T-cell (primary cell): Measurements from ENCODE around the gene PPP3CB. TPM values are rescaled to one million over a fixed set of nuclear protein-coding genes. Genes with fewer than 3 reads are reported as not detected.
"Not testable (repeated sequence)": the region's sequence is repeated elsewhere in the genome, so short reads cannot be mapped to it uniquely, and the experiment has no call there.

ENCODE experiments used
- ATAC-seq, 4 experiments: fragments of 200-7000 bp in 3 of 4; fragments of 150-1000 bp in 1 of 4; cut with Tn5 transposase; replicated peaks in 1 of 4; 1 replicate in 3 of 4; 2 replicates in 1 of 4; pipeline ENCODE4 v1.10.0; 2021; ENCODE audit warnings: moderate library complexity in 3 of 4, mild to moderate bottlenecking in 2 of 4, moderate number of reproducible peaks in 1 of 4
- CTCF ChIA-PET, 2 donors: fragments of 300-600 bp; sonication (Branson Sonifier 250); formaldehyde crosslinking; loops; one replicate each; lab custom pipeline; 2022; ENCODE audit warnings: antibody characterized with exemption in 2 of 2; lab: Charles Lee
- POLR2A ChIA-PET, 2 donors: fragments of 300-600 bp; sonication (Branson Sonifier 250); formaldehyde crosslinking; loops; one replicate each; lab custom pipeline; 2022; ENCODE audit warnings: antibody characterized with exemption in 2 of 2; lab: Charles Lee
- DNase-seq, 35 experiments: peaks; one replicate each; pipeline versions ENCODE4 v3.0.0 to v3.0.0-alpha.2; 2013 to 2023
- H3K27ac ChIP-seq: one replicate; pipeline ENCODE4 v1.5.1; 2013; ENCODE audit warnings: low read length
- H3K27me3 ChIP-seq, 2 experiments: replicated peaks in 1 of 2; 1 replicate in 1 of 2; 2 replicates in 1 of 2; pipeline versions ENCODE4 v1.6.1 to v1.7.0; 2013; ENCODE audit warnings: low read length in 1 of 2, mixed read lengths in 1 of 2; ENCODE audit not compliant: control insufficient read depth in 2 of 2, insufficient read depth in 2 of 2; ENCODE audit errors: extremely low read depth in 1 of 2
- H3K36me3 ChIP-seq, 2 donors: 1 replicate in 1 of 2; 2 replicates in 1 of 2; pipeline versions ENCODE4 v1.6.1 to v1.7.0; 2013; ENCODE audit warnings: low read length in 1 of 2; ENCODE audit not compliant: control insufficient read depth in 2 of 2, insufficient read depth in 1 of 2; ENCODE audit errors: extremely low read depth in 1 of 2
- H3K4me1 ChIP-seq, 2 experiments: 1 replicate in 1 of 2; 2 replicates in 1 of 2; pipeline versions ENCODE4 v1.6.1 to v1.7.0; 2013; ENCODE audit warnings: low read length in 2 of 2, mixed read lengths in 1 of 2; ENCODE audit not compliant: insufficient read depth in 2 of 2, control insufficient read depth in 1 of 2; ENCODE audit errors: extremely low read depth in 1 of 2
- H3K4me3 ChIP-seq, 2 donors: 1 replicate in 1 of 2; 2 replicates in 1 of 2; pipeline versions ENCODE4 v1.5.1 to v1.7.0; 2013; ENCODE audit warnings: mild to moderate bottlenecking in 2 of 2, low read length in 1 of 2, moderate library complexity in 1 of 2; ENCODE audit not compliant: control insufficient read depth in 1 of 2; ENCODE audit errors: extremely low read depth in 1 of 2
- H3K9me3 ChIP-seq: 2 replicates; pipeline ENCODE4 v1.7.0; 2013
- H3K27ac Mint-ChIP-seq, 2 donors: one replicate each; pipeline ENCODE4 v1.8.0; 2020 to 2021; ENCODE audit warnings: mild to moderate bottlenecking in 2 of 2, mixed read lengths in 2 of 2
- H3K27me3 Mint-ChIP-seq, 2 donors: one replicate each; pipeline ENCODE4 v1.8.0; 2021 to 2022; ENCODE audit warnings: mixed read lengths in 2 of 2
- H3K36me3 Mint-ChIP-seq: one replicate; pipeline ENCODE4 v1.8.0; 2021; ENCODE audit warnings: mixed read lengths
- H3K4me1 Mint-ChIP-seq, 3 donors: one replicate each; pipeline ENCODE4 v1.8.0; 2020 to 2022; ENCODE audit warnings: mixed read lengths in 3 of 3, mild to moderate bottlenecking in 1 of 3
- H3K4me3 Mint-ChIP-seq, 3 donors: one replicate each; pipeline ENCODE4 v1.8.0; 2020 to 2022; ENCODE audit warnings: mild to moderate bottlenecking in 3 of 3, mixed read lengths in 3 of 3, moderate library complexity in 3 of 3
- H3K9me3 Mint-ChIP-seq, 3 donors: one replicate each; pipeline ENCODE4 v1.8.0; 2020 to 2022; ENCODE audit warnings: mixed read lengths in 3 of 3
- WGBS: methylation state at CpG from one replicate; pipeline ENCODE4 v1.1.5; 2013; ENCODE audit warnings: missing lambda C conversion rate; ENCODE audit not compliant: insufficient coverage; 5-methylcytosine and 5-hydroxymethylcytosine counted together
- total RNA-seq, 35 experiments: library from RNA in 6 of 35; stranded (reverse) in 6 of 35; fragments of 120-200 nt in 1 of 35; gene quantifications; one replicate each; pipeline versions ENCODE4 v1.2.1 to v1.2.4 and lab custom pipeline; 2013 to 2026

Gene PPP3CB
- total RNA-seq, 5 donors from 2014 or later (not counting 1 experiment from before 2014, with no cell fraction given), result 35.5 to 39.5 (median 37.0) TPM

- no peak for ATAC-seq
- H3K36me3 Mint-ChIP-seq, result peaks cover 17% of the 10 kb centered on the region
- Histone ChIP-seq H3K27me3 (no peaks in the 10 kb centered on the region), H3K4me1 (peaks cover 0 to 3% of the 10 kb centered on the region in 2 experiments), H3K9me3 (no peaks in the 10 kb centered on the region), H3K36me3 (peaks cover 4 to 29% of the 10 kb centered on the region in 2 donors), H3K27ac (no peak overlapping the region), H3K4me3 (no peak overlapping the region)
- ChIA-PET CTCF (no interaction called here), POLR2A (interaction anchor here in 1 of 2 donors (0.6 kb wide), 2 partner anchors 16 to 68 kb away, joined by 4 to 6 read pairs; no protein-coding TSS in a partner anchor)
- no peak overlapping the region for H3K27ac Mint-ChIP-seq
- H3K9me3 Mint-ChIP-seq, result no peaks in the 10 kb centered on the region
- no peak overlapping the region for H3K4me3 Mint-ChIP-seq
- DNase-seq, result no peak
- 98% methylated on average over 4 of the region's 6 CpGs for WGBS
- peaks cover 18 to 37% (median 35%) of the 10 kb centered on the region in 3 donors for H3K4me1 Mint-ChIP-seq
- H3K27me3 Mint-ChIP-seq, result no peaks in the 10 kb centered on the region
These were observed 94.2 kb downstream of the PPP3CB start for GRCh38 chr10:73401636-73402035.

GRCh38 chr10:73399063-73399462 is 96.8 kb downstream of the PPP3CB start:
- H3K27ac ChIP-seq, result no peak overlapping the region
- H3K4me1 Mint-ChIP-seq, result peaks cover 10 to 23% (median 17%) of the 10 kb centered on the region in 3 donors
- no peaks in the 10 kb centered on the region for H3K27me3 ChIP-seq
- POLR2A ChIA-PET, result interaction anchor here in 1 of 2 donors (1.1 kb wide), 1 partner anchor 14 kb away, joined by 3 read pairs; no protein-coding TSS in a partner anchor
- no peak overlapping the region for H3K27ac Mint-ChIP-seq
- no CpG with 5 or more reads among the region's 4 CpGs for WGBS
- peaks cover 35% of the 10 kb centered on the region for H3K36me3 Mint-ChIP-seq
- CTCF ChIA-PET, result no interaction called here
- ATAC-seq, result no peak
- H3K4me1 ChIP-seq, result no peaks in the 10 kb centered on the region
- no peaks in the 10 kb centered on the region for H3K27me3 Mint-ChIP-seq
- H3K9me3 ChIP-seq, result no peaks in the 10 kb centered on the region
- no peak overlapping the region for H3K4me3 Mint-ChIP-seq
- DNase-seq, result no peak
- peaks cover 7 to 46% of the 10 kb centered on the region in 2 donors for H3K36me3 ChIP-seq
- no peak overlapping the region for H3K4me3 ChIP-seq
- no peaks in the 10 kb centered on the region for H3K9me3 Mint-ChIP-seq

GRCh38 chr10:73398024-73398423 is 97.8 kb downstream of the PPP3CB start:
- Mint-ChIP-seq H3K36me3 (peaks cover 43% of the 10 kb centered on the region), H3K9me3 (no peaks in the 10 kb centered on the region), H3K27ac (no peak overlapping the region), H3K27me3 (no peaks in the 10 kb centered on the region), H3K4me3 (no peak overlapping the region), H3K4me1 (peaks cover 3 to 18% (median 13%) of the 10 kb centered on the region in 3 donors)
- Histone ChIP-seq H3K27me3 (no peaks in the 10 kb centered on the region), H3K36me3 (peaks cover 7 to 46% of the 10 kb centered on the region in 2 donors), H3K4me1 (no peaks in the 10 kb centered on the region), H3K27ac (no peak overlapping the region), H3K9me3 (no peaks in the 10 kb centered on the region), H3K4me3 (no peak overlapping the region)
- CTCF ChIA-PET, result no interaction called here
- POLR2A ChIA-PET, result no interaction called here
- no peak for ATAC-seq
- DNase-seq, result no peak
- no CpG with 5 or more reads among the region's 6 CpGs for whole genome bisulfite sequencing

- H3K27me3 Mint-ChIP-seq, CTCF ChIA-PET, H3K27ac ChIP-seq, POLR2A ChIA-PET, H3K9me3 ChIP-seq, DNase-seq, H3K9me3 Mint-ChIP-seq, H3K4me3 Mint-ChIP-seq, H3K27ac Mint-ChIP-seq, H3K4me1 ChIP-seq, H3K4me3 ChIP-seq, ATAC-seq, H3K27me3 ChIP-seq: not testable (repeated sequence)
- H3K4me1 Mint-ChIP-seq, result peaks cover 5 to 13% (median 11%) of the 10 kb centered on the region in 3 donors
- H3K36me3 ChIP-seq, result peaks cover 3 to 55% of the 10 kb centered on the region in 2 donors
- 100% methylated on average over 2 of the region's 4 CpGs for WGBS
- peaks cover 62% of the 10 kb centered on the region for H3K36me3 Mint-ChIP-seq
These were observed 101.5 kb downstream of the PPP3CB start for GRCh38 chr10:73394325-73394724.

GRCh38 chr10:73388228-73388627 is 107.6 kb downstream of the PPP3CB start:
- no peak overlapping the region for H3K4me3 Mint-ChIP-seq
- Histone ChIP-seq H3K4me1 (no peaks in the 10 kb centered on the region), H3K4me3 (no peak overlapping the region), H3K9me3 (no peaks in the 10 kb centered on the region), H3K27me3 (no peaks in the 10 kb centered on the region), H3K36me3 (peaks cover 2 to 60% of the 10 kb centered on the region in 2 donors), H3K27ac (no peak overlapping the region)
- DNase-seq (no peak), ATAC-seq (no peak)
- ChIA-PET CTCF (no interaction called here), POLR2A (interaction anchor here in 1 of 2 donors (0.6 kb wide), 1 partner anchor 28 kb away, joined by 8 read pairs; no protein-coding TSS in a partner anchor)
- H3K36me3 Mint-ChIP-seq, result peaks cover 58% of the 10 kb centered on the region
- H3K9me3 Mint-ChIP-seq, result no peaks in the 10 kb centered on the region
- WGBS, result 100% methylated on average over 3 of the region's 4 CpGs
- H3K4me1 Mint-ChIP-seq, result peaks cover 3 to 11% (median 6%) of the 10 kb centered on the region in 3 donors
- H3K27ac Mint-ChIP-seq, result no peak overlapping the region
- no peaks in the 10 kb centered on the region for H3K27me3 Mint-ChIP-seq

- no peak overlapping the region for H3K4me3 ChIP-seq
- ATAC-seq (no peak), DNase-seq (no peak)
- no peaks in the 10 kb centered on the region for H3K9me3 ChIP-seq
- CTCF ChIA-PET, result no interaction called here
- Mint-ChIP-seq H3K27me3 (no peaks in the 10 kb centered on the region), H3K4me1 (peaks cover 0 to 5% (median 0%) of the 10 kb centered on the region in 3 donors), H3K4me3 (no peak overlapping the region), H3K9me3 (no peaks in the 10 kb centered on the region), H3K36me3 (peaks cover 61% of the 10 kb centered on the region), H3K27ac (peak overlapping the region in 1 of 2 donors; percentile 16)
- no peak overlapping the region for H3K27ac ChIP-seq
- no peaks in the 10 kb centered on the region for H3K27me3 ChIP-seq
- no peaks in the 10 kb centered on the region for H3K4me1 ChIP-seq
- peaks cover 2 to 72% of the 10 kb centered on the region in 2 donors for H3K36me3 ChIP-seq
- 100% methylated on average over 2 of the region's 7 CpGs for WGBS
- POLR2A ChIA-PET, result interaction anchor here (0.6 to 0.7 kb wide), 3 partner anchors 14 to 613 kb away, joined by 4 to 5 read pairs (median 5); no protein-coding TSS in a partner anchor
These were observed 109.2 kb downstream of the PPP3CB start for GRCh38 chr10:73386583-73386982.
